ENCODE data around the gene CFAP70.

GRCh38 chr10:73287441-73287840 is 71.2 kb downstream of the CFAP70 start:
- no peak for TF ChIP-seq CTCF (IDR thresholded peaks at IDR 0.05; ENCODE audit: low read depth, low read length)
- TF ChIP-seq EZH2phosphoT487 (IDR thresholded peaks at IDR 0.05; ENCODE audit: low read depth), result no peak
